AG09319 (cell line): Measurements from ENCODE around the gene FAM229A.

ENCODE experiments used
- DNase-seq: peaks from one replicate; pipeline ENCODE4 v3.0.0-alpha.2; 2010; ENCODE audit warnings: low read depth; ENCODE audit errors: extremely low read depth
- TF ChIP-seq, protein P1 (sequence below): IDR thresholded peaks from 2 replicates; pipeline ENCODE4 v1.5.1; 2011; ENCODE audit warnings: low read depth, mild to moderate bottlenecking, inconsistent platforms, low read length, moderate library complexity

The FAM229A gene

DNA sequence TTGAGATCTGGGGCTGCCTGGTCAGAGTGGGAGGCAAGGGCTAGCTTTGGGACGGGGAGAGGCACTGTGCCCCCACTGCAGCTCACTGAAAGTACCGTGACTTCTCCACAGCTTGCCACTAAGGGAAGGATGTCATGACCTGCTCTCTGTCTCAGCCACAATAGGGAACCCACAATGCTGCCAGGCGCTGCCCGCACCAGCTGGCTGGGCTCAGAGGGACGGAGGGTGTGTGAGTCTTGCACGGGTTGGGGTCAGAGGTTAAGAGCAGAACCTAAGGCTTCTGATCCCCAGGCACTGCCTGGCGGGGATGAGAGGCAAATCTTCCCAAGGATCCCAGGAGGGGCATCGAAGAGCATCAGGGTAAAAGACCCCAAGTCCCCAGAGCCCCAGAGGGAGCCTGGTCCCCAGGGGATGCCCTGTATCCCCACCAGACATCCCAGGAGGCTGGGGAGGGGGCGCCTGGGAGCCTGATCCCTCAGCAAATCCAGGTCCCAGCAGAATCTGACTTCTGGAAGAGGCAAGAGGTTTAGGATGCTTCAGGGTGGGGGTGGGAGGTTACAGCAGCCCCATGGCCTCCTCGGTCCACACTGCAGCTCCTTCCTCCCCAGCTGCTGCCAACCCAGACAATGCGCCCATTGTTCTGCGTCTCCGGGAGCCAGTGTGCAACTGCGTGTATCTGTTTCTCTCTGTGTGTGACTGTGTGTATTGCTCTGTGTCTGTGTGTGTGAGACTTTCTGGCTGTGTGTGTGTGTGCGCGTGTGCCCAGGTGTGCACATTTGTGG, 24.2 kb downstream of the FAM229A start:
- TF ChIP-seq, protein P1, sequence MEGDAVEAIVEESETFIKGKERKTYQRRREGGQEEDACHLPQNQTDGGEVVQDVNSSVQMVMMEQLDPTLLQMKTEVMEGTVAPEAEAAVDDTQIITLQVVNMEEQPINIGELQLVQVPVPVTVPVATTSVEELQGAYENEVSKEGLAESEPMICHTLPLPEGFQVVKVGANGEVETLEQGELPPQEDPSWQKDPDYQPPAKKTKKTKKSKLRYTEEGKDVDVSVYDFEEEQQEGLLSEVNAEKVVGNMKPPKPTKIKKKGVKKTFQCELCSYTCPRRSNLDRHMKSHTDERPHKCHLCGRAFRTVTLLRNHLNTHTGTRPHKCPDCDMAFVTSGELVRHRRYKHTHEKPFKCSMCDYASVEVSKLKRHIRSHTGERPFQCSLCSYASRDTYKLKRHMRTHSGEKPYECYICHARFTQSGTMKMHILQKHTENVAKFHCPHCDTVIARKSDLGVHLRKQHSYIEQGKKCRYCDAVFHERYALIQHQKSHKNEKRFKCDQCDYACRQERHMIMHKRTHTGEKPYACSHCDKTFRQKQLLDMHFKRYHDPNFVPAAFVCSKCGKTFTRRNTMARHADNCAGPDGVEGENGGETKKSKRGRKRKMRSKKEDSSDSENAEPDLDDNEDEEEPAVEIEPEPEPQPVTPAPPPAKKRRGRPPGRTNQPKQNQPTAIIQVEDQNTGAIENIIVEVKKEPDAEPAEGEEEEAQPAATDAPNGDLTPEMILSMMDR, result no peak
- DNase-seq, result no peak

DNA sequence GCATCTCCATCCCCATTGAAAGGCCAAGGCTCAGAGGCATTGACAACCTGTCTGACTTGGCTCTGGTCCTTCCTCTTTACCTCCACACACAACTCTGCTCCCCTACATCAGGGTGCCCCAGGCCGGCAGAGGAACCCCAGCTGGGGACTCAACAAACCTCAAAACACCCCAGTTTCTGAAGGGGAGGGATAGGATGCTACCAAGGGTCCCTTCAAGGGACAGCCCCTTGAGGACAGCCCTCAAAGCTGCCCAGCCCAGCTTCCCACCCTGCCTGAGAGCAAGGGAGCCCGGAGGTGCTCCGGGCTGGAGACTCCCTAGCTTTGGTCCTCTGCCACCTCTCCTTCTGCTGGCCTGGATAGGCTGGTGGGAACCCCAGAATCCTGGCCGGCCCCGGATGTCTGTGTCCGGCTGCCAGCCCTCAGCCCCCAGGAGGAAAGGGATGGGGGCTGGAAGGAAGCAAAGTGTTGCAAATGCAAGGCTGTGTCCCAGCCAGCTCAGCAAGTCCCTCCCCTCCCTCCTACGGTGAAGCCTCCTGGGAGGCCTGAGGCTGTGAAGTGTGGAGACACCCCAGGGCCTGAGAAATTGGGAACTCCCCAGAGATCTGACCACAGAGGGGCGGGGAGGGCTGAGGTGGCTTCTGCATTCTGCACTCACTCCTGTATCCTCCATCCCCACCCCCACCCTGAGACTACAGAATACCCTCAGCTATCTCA, 25.2 kb downstream of the FAM229A start:
- TF ChIP-seq, protein P1, result no peak
- no peak for DNase-seq

DNA sequence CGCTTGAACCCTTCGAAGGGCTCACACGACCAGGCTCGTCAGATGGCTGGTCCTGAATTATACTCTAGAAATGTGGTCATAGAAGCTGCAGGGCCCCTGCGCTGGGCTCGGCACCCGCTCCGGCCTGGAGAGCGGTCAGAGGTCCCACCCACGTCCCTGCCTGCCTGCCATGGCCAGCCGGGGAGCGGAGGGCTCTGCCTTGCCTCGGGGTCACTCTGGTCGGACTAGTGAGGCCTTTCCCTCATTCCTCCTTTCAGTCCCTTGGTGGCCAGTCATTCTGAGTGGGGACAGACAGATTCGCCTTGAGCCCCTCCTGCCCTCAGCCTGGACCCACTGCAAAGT, 25.7 kb downstream of the FAM229A start:
- TF ChIP-seq, protein P1, result no peak
- no peak for DNase-seq

DNA sequence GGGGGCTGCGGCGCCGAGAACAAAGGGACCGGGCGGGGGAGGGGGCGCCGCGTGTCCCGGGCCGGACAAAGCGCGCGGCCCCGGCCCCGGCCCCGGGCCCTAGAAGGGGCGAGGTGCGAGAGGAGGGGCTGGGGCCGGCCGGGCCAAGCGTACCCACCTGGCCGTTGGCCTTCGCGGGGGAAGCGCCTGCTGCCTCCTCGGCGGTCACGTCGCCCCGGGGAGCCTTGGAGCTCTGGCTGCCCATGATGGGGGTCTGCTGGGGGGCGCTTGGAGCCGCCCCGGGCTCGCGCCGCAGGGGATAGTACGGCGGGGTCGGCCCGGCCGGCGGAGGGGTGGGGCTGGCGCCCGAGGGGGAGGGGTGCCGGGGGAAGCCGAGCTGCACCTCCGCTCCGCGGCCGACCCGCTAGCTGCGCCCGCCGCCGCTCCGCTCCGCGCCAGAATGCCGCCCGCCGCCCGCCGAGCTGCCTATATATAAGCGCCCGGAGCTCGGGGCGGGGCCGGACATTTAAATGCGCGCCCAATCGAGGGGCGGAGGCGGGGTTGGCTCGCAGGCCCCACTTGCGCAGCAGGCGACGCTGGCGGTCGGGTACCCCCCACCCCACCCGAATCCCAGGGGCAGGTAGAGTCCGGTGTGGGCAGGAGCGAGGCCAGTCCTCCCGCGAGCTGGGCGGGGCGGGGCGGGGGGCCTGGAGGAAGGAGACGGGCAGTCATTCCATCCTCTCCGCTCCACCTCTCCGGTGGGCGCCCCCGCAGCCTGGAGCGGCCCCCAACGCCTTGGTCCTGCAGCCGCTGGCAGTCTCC, 26.3 kb downstream of the FAM229A start, which contains the start of gene MARCKSL1:
MARCKSL1 (minus strand) TSS at position 444 of the 801 bp plus-strand sequence; CDS start at position 244, 200 bp downstream.
- no peak for DNase-seq
- TF ChIP-seq, protein P1, result no peak

DNA sequence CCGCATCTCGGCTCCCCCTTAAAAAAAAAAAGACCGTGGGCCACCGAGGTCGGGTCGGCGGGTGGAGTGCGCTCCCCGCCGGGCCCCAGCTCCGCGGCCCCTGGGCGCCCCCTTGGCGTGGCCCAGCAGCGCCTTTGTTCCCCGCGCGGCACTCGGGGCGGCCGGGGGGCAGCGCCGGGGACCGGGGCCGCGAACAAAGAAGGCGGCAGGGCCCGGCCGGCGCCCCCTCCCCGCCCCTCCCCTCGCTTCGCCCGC, 26.8 kb downstream of the FAM229A start:
- TF ChIP-seq, protein P1, result no peak
- DNase-seq, result no peak

DNA sequence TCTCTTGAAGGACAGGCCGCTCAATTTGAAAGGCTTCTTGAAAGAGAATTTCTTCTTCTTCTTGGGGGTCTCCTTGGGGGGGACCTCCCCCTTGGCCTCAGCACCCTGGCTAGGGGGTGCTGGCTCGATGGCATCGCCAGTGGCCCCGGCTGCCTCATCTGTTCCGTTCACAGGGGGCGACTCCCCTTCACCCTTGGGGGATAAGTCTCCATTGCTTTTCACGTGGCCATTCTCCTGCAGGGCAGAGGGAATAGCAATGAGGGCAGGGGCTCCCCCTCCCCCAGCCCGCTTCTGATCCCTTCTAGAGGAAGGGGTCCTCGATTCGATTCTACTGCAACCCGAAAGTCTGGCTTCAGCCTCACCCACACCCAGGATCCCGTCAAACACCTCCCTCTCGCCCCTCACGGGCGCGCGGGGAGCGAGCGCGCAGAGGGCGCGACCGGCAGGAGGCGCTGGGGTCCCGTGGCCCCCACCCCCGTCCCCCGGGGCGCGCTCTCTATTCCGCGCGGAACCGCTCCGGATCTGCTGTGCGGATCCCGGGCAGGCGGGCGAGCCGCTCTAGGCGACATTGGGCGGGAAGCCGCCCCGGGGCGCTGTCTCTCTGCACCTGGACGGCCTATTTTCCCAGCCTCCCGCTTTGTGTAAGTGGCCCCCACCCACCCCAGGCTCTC, 27.3 kb downstream of the FAM229A start:
- TF ChIP-seq, protein P1, result peak; percentile 54
- DNase-seq, result no peak
